OCI-LY7 (cell line): Measurements from ENCODE around the gene RPP25L. TPM values are rescaled to one million over a fixed set of nuclear protein-coding genes. Genes with fewer than 3 reads are reported as not detected.

ENCODE experiments used
- BruUV-seq: library from RNA; stranded (reverse); fragments of 400-500 nt; replicated peaks from 2 replicates; lab custom pipeline; 2021; lab: Mats Ljungman, UMichigan
- CTCF ChIA-PET: fragments of 300-600 bp; sonication (Branson Sonifier 250); formaldehyde crosslinking; loops from one replicate; lab custom pipeline; 2022; ENCODE audit warnings: antibody characterized with exemption; ENCODE audit not compliant: unreplicated experiment; lab: Charles Lee
- POLR2A ChIA-PET: fragments of 300-600 bp; sonication (Branson Sonifier 250); formaldehyde crosslinking; loops from one replicate; lab custom pipeline; 2022; ENCODE audit warnings: antibody characterized with exemption; lab: Charles Lee
- DNase-seq: peaks from one replicate; pipeline ENCODE4 v3.0.0-alpha.2; 2015; ENCODE audit warnings: low spot score
- H2AFZ ChIP-seq: fragments of 200-600 bp; sonication (generic), shearing (Covaris generic); 2 replicates; pipeline ENCODE4 v1.6.1; 2014; ENCODE audit warnings: mild to moderate bottlenecking, antibody characterized with exemption, low read length, moderate library complexity
- H3K27ac ChIP-seq: fragments of 200-600 bp; sonication (generic); 2 replicates; pipeline ENCODE4 v1.5.1; 2014; ENCODE audit warnings: mixed run types, low read depth, mild to moderate bottlenecking, moderate library complexity, low read length, inconsistent platforms; ENCODE audit not compliant: poor library complexity, severe bottlenecking
- H3K36me3 ChIP-seq: fragments of 200-600 bp; sonication (generic); 2 replicates; pipeline ENCODE4 v1.6.1; 2014; ENCODE audit warnings: mild to moderate bottlenecking, antibody characterized with exemption, low read length, moderate library complexity, mixed read lengths; ENCODE audit not compliant: insufficient read depth
- H3K4me1 ChIP-seq: fragments of 200-600 bp; sonication (generic); 2 replicates; pipeline ENCODE4 v1.5.1; 2014; ENCODE audit warnings: mild to moderate bottlenecking, low read length; ENCODE audit not compliant: insufficient read depth, poor library complexity, severe bottlenecking
- H3K4me2 ChIP-seq: fragments of 200-600 bp; sonication (generic); 2 replicates; pipeline ENCODE4 v1.6.1; 2014; ENCODE audit warnings: mild to moderate bottlenecking, low read length
- H3K4me3 ChIP-seq: fragments of 200-600 bp; sonication (generic); 2 replicates; pipeline ENCODE4 v1.5.1; 2014; ENCODE audit warnings: mild to moderate bottlenecking, low read depth, low read length; ENCODE audit not compliant: poor library complexity, severe bottlenecking
- H3K79me2 ChIP-seq: fragments of 200-600 bp; sonication (generic); 2 replicates; pipeline ENCODE4 v1.6.1; 2016; ENCODE audit warnings: low read depth, mild to moderate bottlenecking, low read length, moderate library complexity, mixed read lengths; ENCODE audit not compliant: insufficient read depth
- H3K9me2 ChIP-seq: fragments of 200-600 bp; sonication (generic); 2 replicates; pipeline ENCODE4 v1.6.1; 2016; ENCODE audit warnings: mild to moderate bottlenecking, low read length, mixed read lengths; ENCODE audit not compliant: insufficient read depth
- H3K9me3 ChIP-seq: fragments of 200-600 bp; sonication (generic); 2 replicates; pipeline ENCODE4 v1.6.1; 2014; ENCODE audit warnings: mild to moderate bottlenecking, mixed run types, low read length, mixed read lengths
- H4K20me1 ChIP-seq: fragments of 200-600 bp; sonication (generic); 2 replicates; pipeline ENCODE4 v1.6.1; 2014; ENCODE audit warnings: mild to moderate bottlenecking, antibody characterized with exemption, low read length, moderate library complexity, mixed read lengths; ENCODE audit not compliant: insufficient read depth
- CTCF ChIP-seq: fragments of 200-600 bp; sonication (generic); conservative IDR thresholded peaks from 2 replicates; pipeline ENCODE4 v1.5.1; 2014; ENCODE audit warnings: mild to moderate bottlenecking, antibody characterized with exemption, low read length, moderate library complexity, mixed read lengths
- EZH2phosphoT487 ChIP-seq: fragments of 200-600 bp; sonication (generic); IDR thresholded peaks from 2 replicates; pipeline ENCODE4 v1.6.1; 2018; ENCODE audit warnings: low read depth, borderline replicate concordance, mild to moderate bottlenecking, mixed run types, antibody characterized with exemption, low read length, moderate library complexity, mixed read lengths
- intact Hi-C: fragments of 100-400 bp; cut with micrococcal nuclease; formaldehyde crosslinking; loops from one replicate; pipeline ENCODE4 v1.10.0; 2022; ENCODE audit not compliant: unreplicated experiment
- total RNA-seq, 2 experiments: library from RNA; depleted of rRNA in 1 of 2; stranded (reverse); fragments of >200 nt in 1 of 2; shearing (Covaris generic) in 1 of 2; gene quantifications; 2 replicates each; pipeline ENCODE4 v1.2.3, GENCODE V29; 2014 to 2022

Gene RPP25L
- total RNA-seq, 2 experiments from 2014 or later = 33.7 to 40.3 TPM

GRCh38 chr9:34611251-34611810 is 566 bp downstream of the RPP25L start:
- H2AFZ ChIP-seq = peak overlapping the region; percentile 65; the same call in 1 of the 2 replicates
- H3K9me2 ChIP-seq = no peaks in the 10 kb centered on the region
- H4K20me1 ChIP-seq = no peaks in the 10 kb centered on the region
- H3K4me1 ChIP-seq = peaks cover 21% of the 10 kb centered on the region
- POLR2A ChIA-PET = interaction anchor here (0.5 to 2.2 kb wide), 8 partner anchors 9 to 1131 kb away, joined by 3 to 13 read pairs (median 5); partner anchors contain the start of genes DCTN3 and SIGMAR1
- peak; percentile 40 for TF ChIP-seq CTCF
- TF ChIP-seq EZH2phosphoT487 = no peak
- no TSS peak for BruUV-seq
- peaks cover 11% of the 10 kb centered on the region; the same call in 1 of the 2 replicates for H3K36me3 ChIP-seq
- CTCF ChIA-PET = interaction anchor here (0.9 to 1.7 kb wide), 3 partner anchors 8 to 23 kb away, joined by 3 to 6 read pairs (median 3); no protein-coding TSS in a partner anchor
- intact Hi-C loops = no loop called here
- H3K79me2 ChIP-seq = peaks cover 11% of the 10 kb centered on the region; the same call in 1 of the 2 replicates
- peak; percentile 27 for DNase-seq
- peak overlapping the region; percentile 36 for H3K27ac ChIP-seq
- no peaks in the 10 kb centered on the region for H3K9me3 ChIP-seq
- peak overlapping the region; percentile 91 for H3K4me3 ChIP-seq
- H3K4me2 ChIP-seq = peak overlapping the region; percentile 99

GRCh38 chr9:34610434-34611206 is 1.3 kb downstream of the RPP25L start:
- intact Hi-C loops = no loop called here
- H2AFZ ChIP-seq = no peak overlapping the region
- peak overlapping the region; percentile 99 for H3K4me2 ChIP-seq
- no peaks in the 10 kb centered on the region for H4K20me1 ChIP-seq
- peaks cover 10% of the 10 kb centered on the region; the same call in 1 of the 2 replicates for H3K36me3 ChIP-seq
- TF ChIP-seq CTCF (no peak), EZH2phosphoT487 (no peak)
- ChIA-PET POLR2A (interaction anchor here (0.7 to 2.2 kb wide), 4 partner anchors 24 to 232 kb away, joined by 3 to 12 read pairs (median 7); partner anchors contain the start of gene SIGMAR1), CTCF (interaction anchor here (1.3 to 1.7 kb wide), 2 partner anchors 19 to 23 kb away, joined by 3 to 6 read pairs; no protein-coding TSS in a partner anchor)
- H3K9me2 ChIP-seq = no peaks in the 10 kb centered on the region
- peaks cover 11% of the 10 kb centered on the region; the same call in 1 of the 2 replicates for H3K79me2 ChIP-seq
- H3K9me3 ChIP-seq = no peaks in the 10 kb centered on the region
- peaks cover 21% of the 10 kb centered on the region for H3K4me1 ChIP-seq
- H3K4me3 ChIP-seq = peak overlapping the region; percentile 91
- no peak overlapping the region for H3K27ac ChIP-seq
- TSS peak; percentile 60 for BruUV-seq
- DNase-seq = no peak
